ENCODE data around the gene TBC1D16. TPM values are rescaled to one million over a fixed set of nuclear protein-coding genes. Genes with fewer than 3 reads are reported as not detected.

TBC1D16 gene
- total and polyA plus RNA-seq, 2 donors (not counting 1 experiment from before 2014, with no cell fraction given) = 0.82 to 2.7 TPM

DNA sequence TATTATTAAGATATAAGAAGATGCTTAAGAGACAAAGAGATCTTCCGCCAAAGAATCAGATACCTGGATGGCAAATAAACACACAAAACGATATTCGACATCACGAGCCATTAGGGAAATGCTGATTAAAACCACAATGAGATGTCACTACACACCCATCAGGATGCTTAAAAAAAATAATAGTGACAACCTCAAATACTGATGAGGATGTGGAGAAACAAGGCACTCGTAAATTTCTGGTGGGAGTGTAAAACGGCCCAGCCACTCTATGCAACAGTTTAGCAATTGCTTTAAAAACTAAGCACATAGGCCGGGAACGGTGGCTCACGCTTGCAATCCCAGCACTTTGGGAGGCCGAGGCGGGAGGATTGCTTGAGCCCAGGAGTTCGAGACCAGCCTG, 39.4 kb downstream of the TBC1D16 start:
- DNase-seq = no peak
- Histone ChIP-seq H3K9me3 (ENCODE audit: control extremely low read depth in 1 of 3, control insufficient read depth in 2 of 3, insufficient read depth in 1 of 3, low read length in 2 of 3) (peaks cover 0 to 7% (median 0%) of the 10 kb centered on the region in 3 donors), H3K4me2 (replicated peaks; ENCODE audit: low read depth, low read length, poor library complexity, severe bottlenecking) (peak overlapping the region; percentile 70), H3K36me3 (replicated peaks in 1 of 2; ENCODE audit: control extremely low read depth in 1 of 2, control insufficient read depth in 1 of 2, extremely low read depth in 1 of 2, insufficient read depth in 2 of 2, low read length in 1 of 2) (no peaks in the 10 kb centered on the region), H3K9ac (ENCODE audit: low read length) (no peak overlapping the region), H2AFZ (ENCODE audit: insufficient read depth, low read depth, low read length, poor library complexity, severe bottlenecking) (no peak overlapping the region), H3K4me3 (ENCODE audit: control extremely low read depth in 1 of 5, extremely low read depth in 1 of 5, insufficient read depth in 1 of 5, low read depth in 2 of 5, low read length in 4 of 5) (peak overlapping the region in 1 of 5 experiments; percentile 45), H4K20me1 (ENCODE audit: control insufficient read depth, insufficient read depth, low read length, poor library complexity, severe bottlenecking) (no peaks in the 10 kb centered on the region), H3K79me2 (ENCODE audit: control insufficient read depth, insufficient read depth, low read length) (no peaks in the 10 kb centered on the region), H3K27me3 (replicated peaks in 1 of 4; ENCODE audit: control extremely low read depth in 1 of 4, control insufficient read depth in 3 of 4, insufficient read depth in 4 of 4, low read length in 3 of 4) (peaks cover 0 to 15% (median 0%) of the 10 kb centered on the region in 4 experiments), H3K4me1 (ENCODE audit: control insufficient read depth in 2 of 2, insufficient read depth in 2 of 2, low read length in 2 of 2) (peaks cover 36 to 46% of the 10 kb centered on the region in 2 donors), H3K27ac (ENCODE audit: low read length in 2 of 2) (peak overlapping the region; percentile 71 to 81)
- no peak for ATAC-seq (ENCODE audit: low read depth)
- intact Hi-C loops (cut with micrococcal nuclease) = loop anchor here (2.0 kb wide), 3 partner anchors 59 to 199 kb away; partner anchors contain the start of genes CBX4 and CBX8
- peak overlapping the region; percentile 80 for H3K4me3 Mint-ChIP-seq
- TF ChIP-seq, protein P1, sequence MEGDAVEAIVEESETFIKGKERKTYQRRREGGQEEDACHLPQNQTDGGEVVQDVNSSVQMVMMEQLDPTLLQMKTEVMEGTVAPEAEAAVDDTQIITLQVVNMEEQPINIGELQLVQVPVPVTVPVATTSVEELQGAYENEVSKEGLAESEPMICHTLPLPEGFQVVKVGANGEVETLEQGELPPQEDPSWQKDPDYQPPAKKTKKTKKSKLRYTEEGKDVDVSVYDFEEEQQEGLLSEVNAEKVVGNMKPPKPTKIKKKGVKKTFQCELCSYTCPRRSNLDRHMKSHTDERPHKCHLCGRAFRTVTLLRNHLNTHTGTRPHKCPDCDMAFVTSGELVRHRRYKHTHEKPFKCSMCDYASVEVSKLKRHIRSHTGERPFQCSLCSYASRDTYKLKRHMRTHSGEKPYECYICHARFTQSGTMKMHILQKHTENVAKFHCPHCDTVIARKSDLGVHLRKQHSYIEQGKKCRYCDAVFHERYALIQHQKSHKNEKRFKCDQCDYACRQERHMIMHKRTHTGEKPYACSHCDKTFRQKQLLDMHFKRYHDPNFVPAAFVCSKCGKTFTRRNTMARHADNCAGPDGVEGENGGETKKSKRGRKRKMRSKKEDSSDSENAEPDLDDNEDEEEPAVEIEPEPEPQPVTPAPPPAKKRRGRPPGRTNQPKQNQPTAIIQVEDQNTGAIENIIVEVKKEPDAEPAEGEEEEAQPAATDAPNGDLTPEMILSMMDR (IDR thresholded peaks at IDR 0.05) = no peak
- no peak for TF ChIP-seq EZH2 (IDR thresholded peaks at IDR 0.05; ENCODE audit: borderline replicate concordance, insufficient read depth, low read depth, low read length, poor library complexity, severe bottlenecking)
- no peak overlapping the region for H3K27ac Mint-ChIP-seq
- 64% methylated on average over 4 of the region's 12 CpGs for WGBS (ENCODE audit: insufficient coverage)
- H3K4me1 Mint-ChIP-seq = peaks cover 42% of the 10 kb centered on the region
- CTCF ChIA-PET = interaction anchor here (1.0 to 2.4 kb wide), 5 partner anchors 10 to 255 kb away, joined by 3 to 11 read pairs (median 7); no protein-coding TSS in a partner anchor
- POLR2A ChIA-PET = interaction anchor here (0.6 to 0.8 kb wide), 2 partner anchors 39 to 215 kb away, joined by 3 to 5 read pairs; no protein-coding TSS in a partner anchor
- no peaks in the 10 kb centered on the region for H3K9me3 Mint-ChIP-seq (ENCODE audit: insufficient read depth)
- peaks cover 5% of the 10 kb centered on the region for H3K27me3 Mint-ChIP-seq

DNA sequence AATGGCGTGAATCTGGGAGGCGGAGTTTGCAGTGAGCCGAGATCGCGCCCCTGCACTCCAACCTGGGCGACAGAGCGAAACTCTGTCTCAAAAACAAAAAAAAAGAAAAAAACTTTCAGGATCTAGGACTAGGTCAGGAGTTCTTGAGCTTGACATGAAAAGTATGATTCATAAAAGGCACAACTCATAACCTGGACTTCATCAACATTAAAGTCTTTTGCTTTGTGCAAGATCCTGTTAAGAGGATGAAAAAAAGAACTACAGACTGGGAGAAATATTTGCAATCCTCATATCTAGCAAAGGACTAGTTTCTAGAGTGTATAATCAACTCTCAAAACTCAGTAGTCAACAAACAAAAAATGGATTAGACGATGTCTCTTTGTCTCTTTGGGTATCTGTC, 40.0 kb downstream of the TBC1D16 start:
- no peak overlapping the region for H3K4me2 ChIP-seq (replicated peaks; ENCODE audit: low read depth, low read length, poor library complexity, severe bottlenecking)
- H3K79me2 ChIP-seq (ENCODE audit: control insufficient read depth, insufficient read depth, low read length) = no peaks in the 10 kb centered on the region
- ChIA-PET POLR2A (no interaction called here), CTCF (interaction anchor here (1.4 kb wide), 1 partner anchor 12 kb away, joined by 3 read pairs; no protein-coding TSS in a partner anchor)
- Mint-ChIP-seq H3K4me1 (peaks cover 44% of the 10 kb centered on the region), H3K27me3 (peaks cover 5% of the 10 kb centered on the region), H3K4me3 (no peak overlapping the region), H3K9me3 (ENCODE audit: insufficient read depth) (no peaks in the 10 kb centered on the region), H3K27ac (no peak overlapping the region)
- no peak overlapping the region for H3K27ac ChIP-seq (ENCODE audit: low read length in 2 of 2)
- no CpG with 5 or more reads among the region's 8 CpGs for WGBS (ENCODE audit: insufficient coverage)
- H3K27me3 ChIP-seq (replicated peaks in 1 of 4; ENCODE audit: control extremely low read depth in 1 of 4, control insufficient read depth in 3 of 4, insufficient read depth in 4 of 4, low read length in 3 of 4) = peaks cover 0 to 18% (median 0%) of the 10 kb centered on the region in 4 experiments
- DNase-seq (no peak), ATAC-seq (ENCODE audit: low read depth) (no peak)
- no peaks in the 10 kb centered on the region for H3K36me3 ChIP-seq (replicated peaks in 1 of 2; ENCODE audit: control extremely low read depth in 1 of 2, control insufficient read depth in 1 of 2, extremely low read depth in 1 of 2, insufficient read depth in 2 of 2, low read length in 1 of 2)
- H2AFZ ChIP-seq (ENCODE audit: insufficient read depth, low read depth, low read length, poor library complexity, severe bottlenecking) = no peak overlapping the region
- no peak for TF ChIP-seq EZH2 (IDR thresholded peaks at IDR 0.05; ENCODE audit: borderline replicate concordance, insufficient read depth, low read depth, low read length, poor library complexity, severe bottlenecking)
- TF ChIP-seq, protein P1 (IDR thresholded peaks at IDR 0.05) = no peak
- no peak overlapping the region for H3K9ac ChIP-seq (ENCODE audit: low read length)
- intact Hi-C loops (cut with micrococcal nuclease) = loop anchor here (2.0 kb wide), 3 partner anchors 59 to 199 kb away; partner anchors contain the start of genes CBX4 and CBX8
- H3K9me3 ChIP-seq (ENCODE audit: control extremely low read depth in 1 of 3, control insufficient read depth in 2 of 3, insufficient read depth in 1 of 3, low read length in 2 of 3) = peaks cover 0 to 7% (median 0%) of the 10 kb centered on the region in 3 donors
- peaks cover 38 to 48% of the 10 kb centered on the region in 2 donors for H3K4me1 ChIP-seq (ENCODE audit: control insufficient read depth in 2 of 2, insufficient read depth in 2 of 2, low read length in 2 of 2)
- H3K4me3 ChIP-seq (ENCODE audit: control extremely low read depth in 1 of 5, extremely low read depth in 1 of 5, insufficient read depth in 1 of 5, low read depth in 2 of 5, low read length in 4 of 5) = no peak overlapping the region
- no peaks in the 10 kb centered on the region for H4K20me1 ChIP-seq (ENCODE audit: control insufficient read depth, insufficient read depth, low read length, poor library complexity, severe bottlenecking)

All from B cell (primary cell).